Spleen (tissue), 11 donors: ENCODE data around the gene PFKP. TPM values are rescaled to one million over a fixed set of nuclear protein-coding genes. Genes with fewer than 3 reads are reported as not detected.

ENCODE experiments used
- DNase-seq: peaks from one replicate; pipeline ENCODE4 v3.0.0-alpha.2; 2020
- H3K27ac ChIP-seq, 8 donors: fragments of 200-600 bp; sonication (generic) in 7 of 8; 1 replicate in 4 of 8; 2 replicates in 4 of 8; pipeline versions ENCODE4 v1.5.0 to v1.8.0; 2016 to 2021; ENCODE audit warnings: inconsistent platforms in 4 of 8, mild to moderate bottlenecking in 4 of 8, moderate library complexity in 1 of 8
- H3K27me3 ChIP-seq, 7 donors: fragments of 200-600 bp; sonication (generic) in 6 of 7; replicated peaks in 1 of 7; 1 replicate in 4 of 7; 2 replicates in 3 of 7; pipeline versions ENCODE4 v1.5.0 to v1.8.0; 2016 to 2021; ENCODE audit warnings: inconsistent platforms in 3 of 7, mild to moderate bottlenecking in 1 of 7
- H3K36me3 ChIP-seq, 6 donors: fragments of 200-600 bp; sonication (generic) in 5 of 6; 1 replicate in 4 of 6; 2 replicates in 2 of 6; pipeline versions ENCODE4 v1.5.0 to v1.8.0; 2016 to 2021; ENCODE audit warnings: inconsistent platforms in 2 of 6
- H3K4me1 ChIP-seq, 6 donors: fragments of 200-600 bp; sonication (generic) in 5 of 6; 1 replicate in 3 of 6; 2 replicates in 3 of 6; pipeline versions ENCODE4 v1.5.0 to v1.8.0; 2016 to 2021; ENCODE audit warnings: inconsistent platforms in 3 of 6
- H3K4me3 ChIP-seq, 8 donors: fragments of 200-600 bp; sonication (generic) in 7 of 8; 1 replicate in 4 of 8; 2 replicates in 4 of 8; pipeline versions ENCODE4 v1.5.0 to v1.8.0; 2016 to 2021; ENCODE audit warnings: inconsistent platforms in 4 of 8, mild to moderate bottlenecking in 4 of 8, moderate library complexity in 2 of 8
- H3K9me3 ChIP-seq, 8 donors: fragments of 200-600 bp; sonication (generic) in 7 of 8; 1 replicate in 4 of 8; 2 replicates in 4 of 8; pipeline versions ENCODE4 v1.5.0 to v1.8.0; 2016 to 2021; ENCODE audit warnings: inconsistent platforms in 4 of 8
- CTCF ChIP-seq, 11 experiments: fragments of 200-600 bp in 7 of 11; fragments of 450-650 bp in 4 of 11; sonication (generic) in 4 of 11; IDR thresholded peaks in 8 of 11; conservative IDR thresholded peaks in 3 of 11; 1 replicate in 7 of 11; 2 replicates in 4 of 11; pipeline versions ENCODE4 v1.4.0 to v1.8.0; 2016 to 2021; ENCODE audit warnings: antibody characterized with exemption in 11 of 11, inconsistent platforms in 4 of 11, mild to moderate bottlenecking in 1 of 11
- POLR2A ChIP-seq, 3 donors: fragments of 450-650 bp; IDR thresholded peaks; one replicate each; pipeline ENCODE4 v1.5.1; 2017; ENCODE audit warnings: antibody characterized with exemption in 3 of 3, mild to moderate bottlenecking in 1 of 3
- POLR2AphosphoS5 ChIP-seq, 3 donors: sonication (generic); formaldehyde crosslinking; IDR thresholded peaks; one replicate each; pipeline ENCODE4 v1.5.1; 2017; ENCODE audit warnings: antibody characterized with exemption in 3 of 3
- WGBS, 5 donors: extraction: QIAGEN DNeasy Blood & Tissue Kit in 3 of 5; methylation state at CpG; one replicate each; pipeline versions ENCODE4 v1.1.5 to v1.1.7; 2013 to 2018; 5-methylcytosine and 5-hydroxymethylcytosine counted together
- intact Hi-C: fragments of 100-400 bp; cut with DNase I; formaldehyde crosslinking; loops from one replicate; pipeline ENCODE4 v1.15.0; 2023; ENCODE audit warnings: low total_unique reads
- polyA plus RNA-seq, 3 donors: library from polyadenylated mRNA; stranded (reverse); fragments of 200-250 nt; gene quantifications; one replicate each; pipeline ENCODE4 v1.2.1, GENCODE V29; 2013
- total RNA-seq, 7 donors: library from RNA; depleted of rRNA in 3 of 7; stranded (reverse); fragments of >200 nt in 3 of 7; fragmentation: NEBNext Ultra II Directional in 4 of 7; extraction: Animal tissue kit (Norgen Biotek cat#: 25700) in 4 of 7; gene quantifications; one replicate each; pipeline versions ENCODE4 v1.1.0 to v1.2.1, GENCODE V29; 2016 to 2021
- donor health status: healthy with polysubstance abuse.
- donor health status: DM: no; HTN: no; CAD: no; lungs with moderate emphysema.
- donor health status: DM: no; HTN: no; CAD: no.
- donor health status: Bipolar disorder and iron deficiency.
- donor health status: healthy.
- donor health status: DM: no; HTN: no; CAD: no.
- donor health status: DM: yes; HTN: yes; CAD: no.

The PFKP gene
- total and polyA plus RNA-seq, 10 donors = 19.0 to 60.9 (median 28.6) TPM

- no peak overlapping the region for H3K27ac ChIP-seq
- H3K9me3 ChIP-seq = no peaks in the 10 kb centered on the region
- H3K4me1 ChIP-seq = peaks cover 0 to 6% (median 0%) of the 10 kb centered on the region in 6 donors
- H3K36me3 ChIP-seq = peaks cover 0 to 78% (median 45%) of the 10 kb centered on the region in 6 donors
- TF ChIP-seq POLR2AphosphoS5 (IDR thresholded peaks at IDR 0.05) (no peak), POLR2A (IDR thresholded peaks at IDR 0.05) (no peak), CTCF (IDR thresholded peaks at IDR 0.05 in 8 of 11, conservative IDR thresholded peaks at IDR 0.05 in 3 of 11) (no peak)
- no peak overlapping the region for H3K4me3 ChIP-seq
- DNase-seq = no peak
- intact Hi-C loops = no loop called here
- H3K27me3 ChIP-seq = no peaks in the 10 kb centered on the region
- 81 to 89% (median 87%) methylated on average over 19 of the region's 19 CpGs for WGBS, 5 donors
These were observed 35.5 kb downstream of the PFKP start for GRCh38 chr10:3102720-3103427.

GRCh38 chr10:3103646-3104045 lies 36.3 kb downstream of the PFKP start:
- intact Hi-C loops = no loop called here
- 93 to 95% (median 95%) methylated on average over 29 to 30 of the region's 30 CpGs for WGBS, 5 donors
- Histone ChIP-seq H3K27ac (no peak overlapping the region), H3K9me3 (no peaks in the 10 kb centered on the region), H3K27me3 (no peaks in the 10 kb centered on the region), H3K4me1 (peaks cover 0 to 6% (median 0%) of the 10 kb centered on the region in 6 donors), H3K4me3 (no peak overlapping the region), H3K36me3 (peaks cover 0 to 86% (median 52%) of the 10 kb centered on the region in 6 donors)
- DNase-seq = no peak
- TF ChIP-seq CTCF (IDR thresholded peaks at IDR 0.05 in 8 of 11, conservative IDR thresholded peaks at IDR 0.05 in 3 of 11) (no peak), POLR2AphosphoS5 (IDR thresholded peaks at IDR 0.05) (peak in 1 of 3 donors; percentile 16)

GRCh38 chr10:3104251-3104918 lies 37.0 kb downstream of the PFKP start:
- H3K9me3 ChIP-seq = no peaks in the 10 kb centered on the region
- peaks cover 0 to 90% (median 59%) of the 10 kb centered on the region in 6 donors for H3K36me3 ChIP-seq
- 84 to 92% (median 88%) methylated on average over 25 to 28 of the region's 28 CpGs for WGBS, 5 donors
- no peak overlapping the region for H3K27ac ChIP-seq
- peak; percentile 52 for DNase-seq
- no peak for TF ChIP-seq POLR2A (IDR thresholded peaks at IDR 0.05)
- TF ChIP-seq POLR2AphosphoS5 (IDR thresholded peaks at IDR 0.05) = no peak
- TF ChIP-seq CTCF (IDR thresholded peaks at IDR 0.05 in 8 of 11, conservative IDR thresholded peaks at IDR 0.05 in 3 of 11) = no peak
- intact Hi-C loops = no loop called here
- H3K4me1 ChIP-seq = peaks cover 0 to 1% (median 0%) of the 10 kb centered on the region in 6 donors
- H3K4me3 ChIP-seq = no peak overlapping the region
- H3K27me3 ChIP-seq = no peaks in the 10 kb centered on the region

GRCh38 chr10:3105166-3105565 lies 37.8 kb downstream of the PFKP start:
- peaks cover 0 to 90% (median 61%) of the 10 kb centered on the region in 6 donors for H3K36me3 ChIP-seq
- no peak for TF ChIP-seq POLR2AphosphoS5 (IDR thresholded peaks at IDR 0.05)
- H3K27ac ChIP-seq = no peak overlapping the region
- 88 to 99% (median 94%) methylated on average over 12 to 20 of the region's 20 CpGs for WGBS, 5 donors
- intact Hi-C loops = no loop called here
- no peak overlapping the region for H3K4me3 ChIP-seq
- no peak for DNase-seq
- H3K27me3 ChIP-seq = no peaks in the 10 kb centered on the region
- no peaks in the 10 kb centered on the region for H3K4me1 ChIP-seq
- no peaks in the 10 kb centered on the region for H3K9me3 ChIP-seq
